HUES6 (cell line): ENCODE measurements around the gene MED26.
"Not testable (repeated sequence)": the region's sequence is repeated elsewhere in the genome, so short reads cannot be mapped to it uniquely, and the experiment has no call there.

Experiments used
- H3K27ac ChIP-seq: 2 replicates; pipeline ENCODE4 v1.7.0; 2013; ENCODE audit warnings: low read depth, mild to moderate bottlenecking, low read length, inconsistent platforms
- H3K27me3 ChIP-seq: 2 replicates; pipeline ENCODE4 v1.6.1; 2013; ENCODE audit warnings: low read length; ENCODE audit not compliant: control insufficient read depth, insufficient read depth
- H3K36me3 ChIP-seq: 2 replicates; pipeline ENCODE4 v1.6.1; 2013; ENCODE audit warnings: low read length; ENCODE audit not compliant: control insufficient read depth, insufficient read depth
- H3K4me1 ChIP-seq: 2 replicates; pipeline ENCODE4 v1.6.1; 2013; ENCODE audit warnings: low read length; ENCODE audit not compliant: control insufficient read depth, insufficient read depth
- H3K4me3 ChIP-seq: 2 replicates; pipeline ENCODE4 v1.5.1; 2013; ENCODE audit warnings: low read depth, low read length
- H3K9ac ChIP-seq: one replicate; pipeline ENCODE4 v1.6.1; 2013; ENCODE audit warnings: mild to moderate bottlenecking, low read length
- H3K9me3 ChIP-seq: 2 replicates; pipeline ENCODE4 v1.6.1; 2013; ENCODE audit warnings: low read depth, low read length; ENCODE audit not compliant: control insufficient read depth, insufficient read depth

Gene MED26

DNA sequence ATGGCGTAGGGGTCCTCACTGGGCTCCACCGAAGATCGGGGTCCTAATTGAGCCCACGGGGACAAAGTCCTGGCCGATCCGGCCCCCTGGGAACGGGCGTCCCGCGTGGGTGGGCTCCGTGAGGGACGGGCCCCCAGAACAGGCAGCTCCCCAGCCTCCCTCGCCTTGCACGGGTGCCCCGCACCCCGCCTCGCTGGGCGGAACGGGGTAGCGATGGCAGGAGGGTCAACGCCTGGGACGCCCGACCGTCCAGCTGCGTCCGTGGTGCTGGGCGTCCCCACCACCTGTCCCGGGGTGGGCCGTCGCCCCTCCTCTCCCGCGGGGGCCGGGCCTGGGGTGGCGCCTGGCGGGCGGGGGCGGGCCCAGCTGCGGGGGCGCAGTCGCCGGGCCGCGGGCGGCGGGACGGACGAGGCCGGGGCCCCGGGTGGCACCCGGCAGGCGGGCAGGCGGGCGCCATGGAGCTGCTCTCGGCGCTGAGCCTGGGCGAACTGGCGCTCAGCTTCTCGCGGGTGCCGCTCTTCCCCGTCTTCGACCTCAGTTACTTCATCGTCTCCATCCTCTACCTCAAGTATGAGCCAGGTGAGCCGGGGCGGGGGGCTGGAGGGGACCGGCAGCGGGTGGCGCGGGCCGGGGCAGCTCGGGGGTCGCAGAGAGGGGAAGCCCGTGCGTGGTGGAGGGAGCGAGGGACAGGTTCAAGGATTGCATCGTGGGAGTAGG, 32.9 kb upstream of the MED26 start, which contains the start of gene TMEM38A:
TSS of gene TMEM38A (plus strand) at position 377 of the 717 bp plus-strand sequence. CDS start at position 456, 79 bp downstream.
- Histone ChIP-seq H3K27me3 (peaks cover 14% of the 10 kb centered on the region; the same call in 1 of the 2 replicates), H3K27ac (peak within 1 kb of the TSS; percentile 88), H3K9ac (peak within 1 kb of the TSS; percentile 91)

DNA sequence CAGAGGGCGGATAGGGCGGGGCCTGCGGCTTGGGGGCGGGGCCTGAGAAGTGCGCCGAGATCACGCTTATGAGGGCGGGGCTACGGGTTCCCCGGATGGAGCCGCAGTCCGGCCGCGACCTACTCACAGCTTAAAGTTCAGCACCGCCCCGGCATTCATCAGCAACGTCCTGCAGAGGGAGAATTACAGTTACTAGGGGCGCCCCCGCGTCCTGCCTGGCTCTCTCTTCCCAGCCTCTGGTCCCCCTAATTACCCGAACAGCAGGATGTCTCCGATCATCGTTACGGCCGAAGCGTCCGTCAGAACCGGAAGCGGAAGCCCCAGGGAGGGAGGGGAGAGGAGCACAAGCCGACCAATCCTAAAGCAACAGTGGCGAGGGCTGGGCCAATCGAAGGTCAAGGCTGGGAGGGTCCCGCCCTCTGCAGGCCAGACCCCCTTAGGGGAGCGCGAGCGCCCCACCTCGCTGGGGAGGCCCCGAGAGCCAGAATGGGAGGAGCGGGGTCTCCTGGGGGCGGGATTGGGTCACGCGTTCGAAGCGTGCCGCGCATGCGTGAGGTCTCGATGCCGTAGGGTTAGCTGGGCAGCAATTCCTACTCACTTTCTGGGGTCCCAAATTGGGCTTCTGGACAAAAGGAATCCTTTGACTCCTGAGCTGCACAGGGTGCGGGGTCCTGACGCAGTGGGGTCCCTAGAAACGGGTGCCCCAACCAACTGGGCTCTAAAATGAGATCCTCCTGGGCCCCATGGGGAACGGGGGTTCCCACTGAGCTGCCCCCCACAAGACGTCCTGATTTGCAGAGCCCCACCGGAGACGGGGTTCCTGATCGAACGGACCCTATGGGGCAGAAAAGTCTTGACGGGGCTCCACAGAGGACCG, 32.1 kb upstream of the MED26 start, which contains the start of gene SMIM7:
TSS of gene SMIM7 (minus strand) at position 313 of the 877 bp plus-strand sequence. CDS start at position 279, 34 bp downstream.
- peaks cover 14% of the 10 kb centered on the region; the same call in 1 of the 2 replicates for H3K27me3 ChIP-seq
- H3K4me1 ChIP-seq = peaks cover 9% of the 10 kb centered on the region
- peak within 1 kb of the TSS; percentile 88 for H3K4me3 ChIP-seq

More for the DNA sequence above, 32.9 kb upstream of the MED26 start, which contains the start of gene TMEM38A:
- Histone ChIP-seq H3K9me3 (no peaks in the 10 kb centered on the region), H3K36me3 (peaks cover 30% of the 10 kb centered on the region), H3K4me3 (peak within 1 kb of the TSS; percentile 88), H3K4me1 (peaks cover 9% of the 10 kb centered on the region)

DNA sequence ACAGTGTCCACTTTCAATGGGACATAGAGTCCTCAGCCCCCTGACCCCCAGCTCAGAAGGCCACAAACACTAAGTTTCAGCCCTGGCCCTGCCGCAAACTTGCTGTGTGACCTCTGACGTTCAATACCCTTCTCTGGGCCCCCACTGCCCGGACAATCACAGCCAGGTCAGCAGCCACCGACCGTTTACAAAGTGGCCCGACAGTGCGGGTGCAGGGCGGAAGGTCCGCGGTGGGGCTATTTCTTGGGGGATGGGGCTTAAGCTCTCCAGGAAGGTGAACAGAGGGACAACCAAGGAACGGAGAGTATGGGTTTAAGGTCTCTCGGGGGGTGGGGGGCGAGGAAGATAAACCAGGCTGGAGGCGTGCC, 31.4 kb upstream of the MED26 start:
- peak overlapping the region; percentile 91 for H3K9ac ChIP-seq
- peak overlapping the region; percentile 88; the same call in 1 of the 2 replicates for H3K27ac ChIP-seq
- H3K9me3 ChIP-seq = no peaks in the 10 kb centered on the region
- peaks cover 43% of the 10 kb centered on the region for H3K36me3 ChIP-seq
- H3K4me1 ChIP-seq = peaks cover 9% of the 10 kb centered on the region
- peak overlapping the region; percentile 88 for H3K4me3 ChIP-seq
- peaks cover 14% of the 10 kb centered on the region; the same call in 1 of the 2 replicates for H3K27me3 ChIP-seq

More for the DNA sequence above, 32.1 kb upstream of the MED26 start, which contains the start of gene SMIM7:
- Histone ChIP-seq H3K9me3 (no peaks in the 10 kb centered on the region), H3K27ac (peak within 1 kb of the TSS; percentile 88), H3K9ac (peak within 1 kb of the TSS; percentile 91), H3K36me3 (peaks cover 36% of the 10 kb centered on the region)

DNA sequence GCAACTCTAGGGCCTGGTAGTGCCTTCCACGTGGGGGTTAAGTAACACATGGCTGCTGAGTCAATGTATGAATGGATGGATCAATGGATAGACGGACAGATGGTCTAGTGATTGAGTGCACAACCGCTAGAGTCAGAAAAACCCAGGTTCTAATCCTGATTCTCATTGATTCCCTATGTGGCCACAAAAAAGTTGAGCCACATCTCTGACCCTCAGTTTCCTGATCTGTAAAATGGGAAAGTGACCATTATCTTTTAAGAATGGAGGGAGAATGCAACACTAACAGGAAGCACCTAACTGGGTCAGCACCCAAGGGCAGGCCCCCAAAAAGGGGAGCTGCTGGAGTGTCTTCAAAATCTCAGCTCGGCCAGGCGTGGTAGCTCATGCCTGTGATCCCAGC, 29.4 kb upstream of the MED26 start:
- Histone ChIP-seq H3K4me1 (peaks cover 9% of the 10 kb centered on the region), H3K9me3 (no peaks in the 10 kb centered on the region), H3K4me3 (no peak overlapping the region), H3K9ac (no peak overlapping the region), H3K27me3 (peaks cover 14% of the 10 kb centered on the region; the same call in 1 of the 2 replicates), H3K36me3 (peaks cover 63% of the 10 kb centered on the region), H3K27ac (no peak overlapping the region)

DNA sequence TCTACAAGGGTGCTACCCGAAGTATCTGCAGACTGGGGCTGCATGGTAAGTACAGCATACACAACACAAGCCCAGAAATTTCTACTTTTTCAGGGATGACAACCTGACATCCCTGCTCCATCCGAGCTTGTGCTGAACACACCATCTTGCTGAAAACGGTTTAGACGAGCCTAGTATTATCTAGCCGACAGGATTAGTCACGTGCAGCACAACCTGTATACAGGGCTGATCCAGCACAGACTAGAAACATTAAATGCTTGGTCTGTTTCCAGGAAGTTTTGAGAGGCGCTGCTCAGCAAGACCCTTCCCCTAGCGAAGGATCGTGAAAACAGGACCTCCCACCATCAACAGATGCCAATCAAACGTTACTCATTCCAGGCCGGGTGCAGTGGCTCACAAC, 27.7 kb upstream of the MED26 start:
- Histone ChIP-seq H3K27me3 (peaks cover 2% of the 10 kb centered on the region; the same call in 1 of the 2 replicates), H3K4me3 (no peak overlapping the region), H3K36me3 (peaks cover 80% of the 10 kb centered on the region), H3K9me3 (no peaks in the 10 kb centered on the region), H3K9ac (no peak overlapping the region), H3K4me1 (no peaks in the 10 kb centered on the region), H3K27ac (no peak overlapping the region)

DNA sequence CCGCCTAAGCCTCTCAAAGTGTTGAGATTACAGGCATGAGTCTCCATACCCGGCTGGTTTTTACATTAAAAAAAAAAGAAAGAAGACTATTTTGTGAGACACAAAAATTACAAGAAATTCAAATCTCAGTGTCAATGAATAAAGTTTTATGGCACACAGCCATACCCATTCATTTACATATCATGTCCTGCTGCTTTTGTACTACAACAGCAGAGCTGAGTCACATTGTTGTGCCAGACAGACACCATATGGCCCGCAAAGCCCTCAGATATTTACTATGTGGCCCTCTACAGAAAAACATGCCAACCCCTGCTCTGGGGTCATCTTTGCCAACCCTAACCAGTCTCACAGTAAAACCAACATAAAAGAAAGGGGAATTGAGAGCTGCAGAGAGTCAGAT, 26.6 kb upstream of the MED26 start:
- Histone ChIP-seq H3K36me3 (peaks cover 87% of the 10 kb centered on the region), H3K27me3 (no peaks in the 10 kb centered on the region), H3K27ac (no peak overlapping the region), H3K4me1 (no peaks in the 10 kb centered on the region), H3K9ac (no peak overlapping the region), H3K9me3 (no peaks in the 10 kb centered on the region), H3K4me3 (no peak overlapping the region)

DNA sequence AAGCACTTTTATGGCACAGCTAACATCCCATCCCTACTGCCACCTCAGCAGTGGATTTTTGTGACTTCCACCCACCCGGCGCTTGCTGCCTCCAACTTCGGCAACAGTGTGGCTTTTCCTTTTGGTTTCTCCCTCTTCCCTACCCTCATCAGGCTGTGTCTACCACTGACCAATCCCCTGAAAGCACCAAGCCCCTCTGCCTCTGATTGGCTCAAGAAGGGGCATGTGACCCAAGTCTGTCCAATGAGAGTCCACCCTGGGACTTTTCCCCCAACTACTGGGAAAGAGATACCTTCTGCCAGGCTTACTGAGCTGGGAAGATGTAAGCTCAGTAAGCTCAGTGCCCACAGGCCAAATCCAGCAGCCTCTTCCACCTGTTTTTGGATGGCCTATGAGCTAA, 26.1 kb upstream of the MED26 start:
- H3K27ac ChIP-seq = no peak overlapping the region
- no peaks in the 10 kb centered on the region for H3K9me3 ChIP-seq
- H3K4me3 ChIP-seq = no peak overlapping the region
- no peaks in the 10 kb centered on the region for H3K27me3 ChIP-seq
- peaks cover 92% of the 10 kb centered on the region for H3K36me3 ChIP-seq
- no peak overlapping the region for H3K9ac ChIP-seq
- no peaks in the 10 kb centered on the region for H3K4me1 ChIP-seq

DNA sequence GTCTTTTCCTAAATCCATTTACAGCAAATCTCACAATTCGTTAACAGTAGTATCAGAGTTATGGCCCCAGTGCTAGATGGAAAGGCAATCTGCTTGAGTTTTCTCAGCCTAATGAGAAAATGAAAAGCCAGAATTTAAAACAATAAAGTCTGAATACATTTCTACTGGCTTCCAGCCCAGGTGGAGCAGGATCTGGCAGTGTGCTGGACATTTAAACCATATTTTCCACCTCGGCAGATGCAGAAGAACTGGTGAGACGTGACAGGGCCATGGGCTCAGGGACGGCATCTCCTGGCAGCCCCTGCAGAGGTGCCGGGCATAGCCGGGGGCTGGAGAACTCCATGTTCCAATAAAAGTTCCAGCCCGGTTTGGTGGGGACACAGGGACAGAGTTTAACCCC, 24.9 kb upstream of the MED26 start:
- Histone ChIP-seq H3K9ac (no peak overlapping the region), H3K27me3 (no peaks in the 10 kb centered on the region), H3K4me1 (no peaks in the 10 kb centered on the region), H3K27ac (no peak overlapping the region), H3K9me3 (no peaks in the 10 kb centered on the region), H3K36me3 (peaks cover 88% of the 10 kb centered on the region), H3K4me3 (no peak overlapping the region)

DNA sequence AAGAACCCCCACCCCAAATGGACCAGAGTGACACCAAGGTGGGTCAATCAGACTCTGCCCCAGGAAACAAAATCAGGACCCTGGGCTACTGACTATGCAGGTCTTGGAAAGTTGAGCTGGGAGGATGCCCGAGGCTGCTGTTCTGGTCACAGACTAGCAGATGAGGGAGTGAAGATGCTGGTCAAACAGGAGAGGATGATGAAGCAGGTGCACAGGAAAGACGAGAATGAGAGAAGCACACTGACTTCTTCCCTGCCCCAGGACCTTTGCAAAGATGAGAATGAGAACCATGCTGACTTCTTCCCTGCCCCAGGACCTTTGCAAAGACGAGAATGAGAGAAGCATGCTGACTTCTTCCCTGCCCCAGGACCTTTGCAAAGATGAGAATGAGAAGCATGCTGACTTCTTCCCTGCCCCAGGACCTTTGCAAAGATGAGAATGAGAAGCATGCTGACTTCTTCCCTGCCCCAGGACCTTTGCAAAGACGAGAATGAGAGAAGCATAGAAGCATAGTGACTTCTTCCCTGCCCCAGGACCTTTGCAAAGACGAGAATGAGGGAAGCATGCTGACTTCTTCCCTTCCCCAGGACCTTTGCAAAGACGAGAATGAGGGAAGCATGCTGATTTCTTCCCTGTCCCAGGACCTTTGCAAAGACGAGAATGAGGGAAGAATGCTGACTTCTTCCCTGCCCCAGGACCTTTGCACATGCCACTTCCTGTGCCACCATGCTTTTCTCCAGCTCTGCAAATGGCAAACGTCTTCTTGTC, 23.6 kb upstream of the MED26 start:
- H3K27ac ChIP-seq, H3K27me3 ChIP-seq, H3K9ac ChIP-seq, H3K4me3 ChIP-seq, H3K4me1 ChIP-seq, H3K9me3 ChIP-seq: not testable (repeated sequence)
- peaks cover 88% of the 10 kb centered on the region for H3K36me3 ChIP-seq

DNA sequence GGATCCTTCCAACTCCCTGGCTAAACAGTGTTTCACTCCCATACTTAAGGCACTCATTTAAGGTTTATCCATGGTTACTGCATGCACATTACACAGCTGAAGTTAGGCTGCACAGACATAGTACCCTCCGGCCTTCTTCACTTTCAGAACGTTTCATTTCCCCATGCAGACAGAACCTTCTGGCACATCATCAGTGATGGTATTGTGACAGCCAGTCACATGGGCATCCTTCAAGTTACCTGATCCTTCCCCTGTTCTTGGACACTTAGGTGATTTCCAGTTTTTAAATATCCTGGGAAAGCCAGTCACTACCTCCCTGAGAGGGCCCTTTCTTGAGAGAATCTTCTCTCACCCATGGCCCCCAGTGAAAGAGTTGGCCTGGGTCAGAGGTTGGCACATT, 22.8 kb upstream of the MED26 start:
- H3K4me1 ChIP-seq = no peaks in the 10 kb centered on the region
- H3K36me3 ChIP-seq = peaks cover 89% of the 10 kb centered on the region
- H3K9me3 ChIP-seq = no peaks in the 10 kb centered on the region
- no peaks in the 10 kb centered on the region for H3K27me3 ChIP-seq
- no peak overlapping the region for H3K27ac ChIP-seq
- H3K4me3 ChIP-seq = no peak overlapping the region
- H3K9ac ChIP-seq = no peak overlapping the region
